ENCODE measurements around the gene CIPC. TPM values are rescaled to one million over a fixed set of nuclear protein-coding genes. Genes with fewer than 3 reads are reported as not detected.

Gene CIPC
- total and polyA plus RNA-seq, 2 of the 13 experiments (the other 11 are each of a cell fraction or from before 2014, with no cell fraction given): 7.6 to 13.9 TPM

DNA sequence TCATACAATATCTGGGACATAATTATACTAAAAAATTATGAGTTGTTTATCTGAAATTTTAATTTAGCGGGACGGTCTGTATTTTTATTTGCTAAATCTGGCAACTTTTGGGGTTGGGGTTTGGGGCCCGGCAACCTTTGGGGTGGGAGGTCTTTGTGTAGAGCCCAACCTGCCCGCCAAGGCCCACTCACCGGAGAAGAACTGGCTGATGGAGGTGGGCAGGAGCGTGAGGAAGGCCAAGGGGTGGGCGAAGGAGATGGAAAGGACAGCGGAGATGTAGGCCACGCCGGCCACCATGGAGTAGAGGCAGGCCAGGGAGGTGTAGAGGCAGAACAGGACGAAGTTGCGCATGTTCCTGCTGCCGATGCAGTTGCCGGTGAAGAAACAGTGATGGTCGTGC lies 41.0 kb downstream of the CIPC start:
- WGBS (ENCODE audit: low lambda C conversion rate): 46% methylated on average over 15 of the region's 15 CpGs
- Histone ChIP-seq H3K27ac (ENCODE audit: extremely low read length, insufficient read depth, low read length) (no peak overlapping the region), H3K36me3 (replicated peaks in 1 of 2; ENCODE audit: control insufficient read depth in 1 of 2, insufficient read depth in 2 of 2, low read length in 2 of 2) (no peaks in the 10 kb centered on the region), H2AFZ (ENCODE audit: low read length) (no peak overlapping the region), H3K79me2 (ENCODE audit: insufficient read depth, low read length) (no peaks in the 10 kb centered on the region), H3K4me1 (ENCODE audit: insufficient read depth, low read length) (peaks cover 19% of the 10 kb centered on the region), H3K9ac (ENCODE audit: insufficient read depth, low read depth, low read length) (no peak overlapping the region), H3K27me3 (ENCODE audit: control insufficient read depth in 1 of 2, insufficient read depth in 2 of 2, low read length in 2 of 2) (peaks cover 5 to 38% of the 10 kb centered on the region in 2 experiments; a peak in 4 of 5 replicates), H3K9me3 (ENCODE audit: low read length) (no peaks in the 10 kb centered on the region), H3K4me3 (replicated peaks in 1 of 3; ENCODE audit: insufficient read depth in 1 of 3, low read depth in 2 of 3, low read length in 3 of 3) (no peak overlapping the region), H3K4me2 (ENCODE audit: low read depth, low read length) (no peak overlapping the region), H4K20me1 (ENCODE audit: insufficient read depth, low read length) (peaks cover 9% of the 10 kb centered on the region; the same call in 1 of the 2 replicates)
- no peak for ATAC-seq
- in situ Hi-C loops (cut with HindIII; ENCODE audit: extremely low pct_ligation_motif_present, low pct_unique_long_range_greater_than_20kb) (no loop called here), intact Hi-C loops (cut with micrococcal nuclease; ENCODE audit: unreplicated experiment) (loop anchor here (5.0 kb wide), 1 partner anchor 73 kb away; no protein-coding TSS in a partner anchor)
- no peak for FAIRE-seq
- DNase-seq (ENCODE audit: low spot score): no peak
- POLR2A ChIA-PET: no interaction called here
- CTCF ChIA-PET (ENCODE audit: low intra/inter-chr PET ratio, low total read pairs): interaction anchor here (1.9 kb wide), 1 partner anchor 74 kb away, joined by 7 read pairs; no protein-coding TSS in a partner anchor
- no TSS peak for BruUV-seq (replicated peaks)
- TF ChIP-seq ZNF530 (CRISPR knock-in tag; IDR thresholded peaks at IDR 0.05; ENCODE audit: low read depth) (no peak), GATA4 (IDR thresholded peaks at IDR 0.05; ENCODE audit: borderline replicate concordance, low read depth) (no peak), ZNF75D (CRISPR knock-in tag; IDR thresholded peaks at IDR 0.05; ENCODE audit: borderline replicate concordance) (no peak), HMGA1 (CRISPR knock-in tag; conservative IDR thresholded peaks at IDR 0.05) (no peak), ZNF891 (CRISPR knock-in tag; IDR thresholded peaks at IDR 0.05) (no peak), ZNF510 (CRISPR knock-in tag; IDR thresholded peaks at IDR 0.05; ENCODE audit: low read depth) (no peak), PAF1 (CRISPR knock-in tag; IDR thresholded peaks at IDR 0.05) (no peak), ZFP1 (CRISPR knock-in tag; IDR thresholded peaks at IDR 0.05) (no peak), MAFG (CRISPR knock-in tag; IDR thresholded peaks at IDR 0.05) (no peak), ZFP37 (CRISPR knock-in tag; IDR thresholded peaks at IDR 0.05; ENCODE audit: borderline replicate concordance) (no peak), RFXANK (CRISPR knock-in tag; IDR thresholded peaks at IDR 0.05) (no peak), ZEB1 (IDR thresholded peaks at IDR 0.05; ENCODE audit: insufficient replicate concordance, low read depth) (no peak), TMF1 (CRISPR knock-in tag; IDR thresholded peaks at IDR 0.05; ENCODE audit: low read depth) (no peak), ZKSCAN1 (IDR thresholded peaks at IDR 0.05; ENCODE audit: low read length) (no peak), TBX3 (IDR thresholded peaks at IDR 0.05; ENCODE audit: borderline replicate concordance) (no peak)
- TF ChIP-seq, protein P1, sequence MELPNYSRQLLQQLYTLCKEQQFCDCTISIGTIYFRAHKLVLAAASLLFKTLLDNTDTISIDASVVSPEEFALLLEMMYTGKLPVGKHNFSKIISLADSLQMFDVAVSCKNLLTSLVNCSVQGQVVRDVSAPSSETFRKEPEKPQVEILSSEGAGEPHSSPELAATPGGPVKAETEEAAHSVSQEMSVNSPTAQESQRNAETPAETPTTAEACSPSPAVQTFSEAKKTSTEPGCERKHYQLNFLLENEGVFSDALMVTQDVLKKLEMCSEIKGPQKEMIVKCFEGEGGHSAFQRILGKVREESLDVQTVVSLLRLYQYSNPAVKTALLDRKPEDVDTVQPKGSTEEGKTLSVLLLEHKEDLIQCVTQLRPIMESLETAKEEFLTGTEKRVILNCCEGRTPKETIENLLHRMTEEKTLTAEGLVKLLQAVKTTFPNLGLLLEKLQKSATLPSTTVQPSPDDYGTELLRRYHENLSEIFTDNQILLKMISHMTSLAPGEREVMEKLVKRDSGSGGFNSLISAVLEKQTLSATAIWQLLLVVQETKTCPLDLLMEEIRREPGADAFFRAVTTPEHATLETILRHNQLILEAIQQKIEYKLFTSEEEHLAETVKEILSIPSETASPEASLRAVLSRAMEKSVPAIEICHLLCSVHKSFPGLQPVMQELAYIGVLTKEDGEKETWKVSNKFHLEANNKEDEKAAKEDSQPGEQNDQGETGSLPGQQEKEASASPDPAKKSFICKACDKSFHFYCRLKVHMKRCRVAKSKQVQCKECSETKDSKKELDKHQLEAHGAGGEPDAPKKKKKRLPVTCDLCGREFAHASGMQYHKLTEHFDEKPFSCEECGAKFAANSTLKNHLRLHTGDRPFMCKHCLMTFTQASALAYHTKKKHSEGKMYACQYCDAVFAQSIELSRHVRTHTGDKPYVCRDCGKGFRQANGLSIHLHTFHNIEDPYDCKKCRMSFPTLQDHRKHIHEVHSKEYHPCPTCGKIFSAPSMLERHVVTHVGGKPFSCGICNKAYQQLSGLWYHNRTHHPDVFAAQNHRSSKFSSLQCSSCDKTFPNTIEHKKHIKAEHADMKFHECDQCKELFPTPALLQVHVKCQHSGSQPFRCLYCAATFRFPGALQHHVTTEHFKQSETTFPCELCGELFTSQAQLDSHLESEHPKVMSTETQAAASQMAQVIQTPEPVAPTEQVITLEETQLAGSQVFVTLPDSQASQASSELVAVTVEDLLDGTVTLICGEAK (IDR thresholded peaks at IDR 0.05): no peak
- TF ChIP-seq, protein P1 (CRISPR knock-in tag; IDR thresholded peaks at IDR 0.05): no peak
- TF ChIP-seq, protein P2, sequence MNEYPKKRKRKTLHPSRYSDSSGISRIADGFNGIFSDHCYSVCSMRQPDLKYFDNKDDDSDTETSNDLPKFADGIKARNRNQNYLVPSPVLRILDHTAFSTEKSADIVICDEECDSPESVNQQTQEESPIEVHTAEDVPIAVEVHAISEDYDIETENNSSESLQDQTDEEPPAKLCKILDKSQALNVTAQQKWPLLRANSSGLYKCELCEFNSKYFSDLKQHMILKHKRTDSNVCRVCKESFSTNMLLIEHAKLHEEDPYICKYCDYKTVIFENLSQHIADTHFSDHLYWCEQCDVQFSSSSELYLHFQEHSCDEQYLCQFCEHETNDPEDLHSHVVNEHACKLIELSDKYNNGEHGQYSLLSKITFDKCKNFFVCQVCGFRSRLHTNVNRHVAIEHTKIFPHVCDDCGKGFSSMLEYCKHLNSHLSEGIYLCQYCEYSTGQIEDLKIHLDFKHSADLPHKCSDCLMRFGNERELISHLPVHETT (CRISPR knock-in tag; conservative IDR thresholded peaks at IDR 0.05): no peak
